Measurements from ENCODE around the gene TICAM1. TPM values are rescaled to one million over a fixed set of nuclear protein-coding genes. Genes with fewer than 3 reads are reported as not detected.

The TICAM1 gene
- total and polyA plus RNA-seq, 2 of the 13 experiments (the other 11 are each of a cell fraction or from before 2014, with no cell fraction given), result 0.33 to 0.95 TPM

- 0 out of 2 replicates have a peak, but pooled peaks have one; percentile 39 for TF ChIP-seq ZXDC (CRISPR knock-in tag; IDR thresholded peaks at IDR 0.05)
- TF ChIP-seq HBP1 (CRISPR knock-in tag; IDR thresholded peaks at IDR 0.05; ENCODE audit: low read depth), result no peak
- no peak for TF ChIP-seq PAX8 (CRISPR knock-in tag; IDR thresholded peaks at IDR 0.05; ENCODE audit: borderline replicate concordance)
- no peak for TF ChIP-seq TRIM24 (CRISPR knock-in tag; IDR thresholded peaks at IDR 0.05)
- no peak for TF ChIP-seq ZBTB34 (CRISPR knock-in tag; IDR thresholded peaks at IDR 0.05)
- no peak for TF ChIP-seq KDM6A (CRISPR knock-in tag; IDR thresholded peaks at IDR 0.05; ENCODE audit: low read depth)
- no peak for TF ChIP-seq CENPT (CRISPR knock-in tag; IDR thresholded peaks at IDR 0.05; ENCODE audit: low read depth)
- peak; percentile 82; the same call in 1 of the 2 replicates for TF ChIP-seq TARDBP (CRISPR knock-in tag; IDR thresholded peaks at IDR 0.05)
- no peak for TF ChIP-seq ZNF839 (CRISPR knock-in tag; IDR thresholded peaks at IDR 0.05; ENCODE audit: borderline replicate concordance)
- no peak for TF ChIP-seq ZNF224 (CRISPR knock-in tag; IDR thresholded peaks at IDR 0.05)
- TF ChIP-seq ZNF263 (CRISPR knock-in tag; IDR thresholded peaks at IDR 0.05), result peak; percentile 89
- TF ChIP-seq ONECUT2 (CRISPR knock-in tag; IDR thresholded peaks at IDR 0.05), result no peak
- TF ChIP-seq ZNF883 (CRISPR knock-in tag; IDR thresholded peaks at IDR 0.05; ENCODE audit: not compliant biosample characterization), result peak; percentile 52
- peak; percentile 53; the same call in 1 of the 2 replicates for TF ChIP-seq POGK (CRISPR knock-in tag; conservative IDR thresholded peaks at IDR 0.05)
- TF ChIP-seq HES4 (CRISPR knock-in tag; IDR thresholded peaks at IDR 0.05; ENCODE audit: borderline replicate concordance), result no peak
- peak; percentile 53; the same call in 1 of the 2 replicates for TF ChIP-seq MNT (IDR thresholded peaks at IDR 0.05)
- no peak for TF ChIP-seq SRF (IDR thresholded peaks at IDR 0.05; ENCODE audit: low read depth, low read length)
Measured at GRCh38 chr19:4867534-4868285, 36.2 kb upstream of the TICAM1 start, which contains the start of gene PLIN3 (continued).

All from HepG2 (cell line).